Activated CD4-positive, alpha-beta T cell treated with anti-CD3 and anti-CD28 coated beads, Interleukin-2, amount 10 ng/mL, durations not matched to agents 24 days and 14 days (primary cell): ENCODE data around the gene EIF2S1. TPM values are rescaled to one million over a fixed set of nuclear protein-coding genes. Genes with fewer than 3 reads are reported as not detected.
A peak's percentile ranks its signal among the peaks of the same experiment; 100 is the strongest.
"Not testable (repeated sequence)": the region's sequence is repeated elsewhere in the genome, so short reads cannot be mapped to it uniquely, and the experiment has no call there.

Experiments
- DNase-seq: peaks from one replicate; pipeline ENCODE4 v3.0.0; 2022
- H3K27ac Mint-ChIP-seq: one replicate; pipeline ENCODE4 v1.8.0; 2022; ENCODE audit warnings: mild to moderate bottlenecking, mixed read lengths
- H3K27me3 Mint-ChIP-seq: one replicate; pipeline ENCODE4 v1.8.0; 2022; ENCODE audit warnings: mixed read lengths
- H3K36me3 Mint-ChIP-seq: one replicate; pipeline ENCODE4 v1.8.0; 2022; ENCODE audit warnings: low read depth, mild to moderate bottlenecking, mixed read lengths
- H3K4me1 Mint-ChIP-seq: one replicate; pipeline ENCODE4 v1.8.0; 2021; ENCODE audit warnings: mixed read lengths
- H3K4me3 Mint-ChIP-seq: one replicate; pipeline ENCODE4 v1.8.0; 2022; ENCODE audit warnings: mild to moderate bottlenecking, moderate library complexity, mixed read lengths
- H3K9me3 Mint-ChIP-seq: one replicate; pipeline ENCODE4 v1.8.0; 2021; ENCODE audit warnings: mixed read lengths
- intact Hi-C: fragments of 100-400 bp; cut with micrococcal nuclease; formaldehyde crosslinking; loops from one replicate; pipeline ENCODE4 v1.15.1; 2023
- total RNA-seq: library from RNA; stranded (reverse); gene quantifications from 2 replicates; pipeline ENCODE4 v1.2.3, GENCODE V29; 2022

Gene EIF2S1
- total RNA-seq, 1 donor from 2014 or later: 255 TPM

- Mint-ChIP-seq H3K36me3 (no peaks in the 10 kb centered on the region), H3K4me1 (peaks cover 8% of the 10 kb centered on the region), H3K27me3 (peaks cover 10% of the 10 kb centered on the region), H3K27ac (no peak overlapping the region), H3K9me3 (no peaks in the 10 kb centered on the region), H3K4me3 (no peak overlapping the region)
- no peak for DNase-seq
- intact Hi-C loops: no loop called here
These were observed 49.3 kb downstream of the EIF2S1 start for GRCh38 chr14:67409461-67409860.

GRCh38 chr14:67410313-67410712 is 50.2 kb downstream of the EIF2S1 start:
- Mint-ChIP-seq H3K36me3 (no peaks in the 10 kb centered on the region), H3K27ac (no peak overlapping the region), H3K4me1 (peaks cover 8% of the 10 kb centered on the region), H3K4me3 (no peak overlapping the region), H3K27me3 (peaks cover 10% of the 10 kb centered on the region), H3K9me3 (no peaks in the 10 kb centered on the region)
- intact Hi-C loops: no loop called here
- no peak for DNase-seq

- Mint-ChIP-seq H3K9me3 (no peaks in the 10 kb centered on the region), H3K27ac (no peak overlapping the region), H3K27me3 (peaks cover 12% of the 10 kb centered on the region), H3K36me3 (no peaks in the 10 kb centered on the region), H3K4me3 (no peak overlapping the region), H3K4me1 (peaks cover 8% of the 10 kb centered on the region)
- intact Hi-C loops: no loop called here
- no peak for DNase-seq
These were observed 51.2 kb downstream of the EIF2S1 start for GRCh38 chr14:67411370-67411769.

- H3K9me3 Mint-ChIP-seq: no peaks in the 10 kb centered on the region
- H3K27ac Mint-ChIP-seq: no peak within 1 kb of the TSS
- peak within 1 kb of the TSS; percentile 70 for H3K4me3 Mint-ChIP-seq
- H3K27me3 Mint-ChIP-seq: peaks cover 12% of the 10 kb centered on the region
- peaks cover 8% of the 10 kb centered on the region for H3K4me1 Mint-ChIP-seq
- intact Hi-C loops: no loop called here
- no peaks in the 10 kb centered on the region for H3K36me3 Mint-ChIP-seq
- peak; percentile 79 for DNase-seq
These were observed 51.8 kb downstream of the EIF2S1 start, which contains the start of gene PLEK2 for GRCh38 chr14:67411820-67412421. PLEK2 (minus strand) TSS chr14:67412165; CDS start chr14:67412059, 106 bp downstream.

GRCh38 chr14:67413806-67414769 is 54.0 kb downstream of the EIF2S1 start:
- Mint-ChIP-seq H3K4me3 (no peak overlapping the region), H3K36me3 (no peaks in the 10 kb centered on the region), H3K4me1 (peaks cover 8% of the 10 kb centered on the region), H3K27ac (no peak overlapping the region), H3K27me3 (peaks cover 13% of the 10 kb centered on the region), H3K9me3 (no peaks in the 10 kb centered on the region)
- intact Hi-C loops: no loop called here
- DNase-seq: no peak

GRCh38 chr14:67415610-67416009 is 55.5 kb downstream of the EIF2S1 start:
- DNase-seq, H3K27ac Mint-ChIP-seq, intact Hi-C loops, H3K9me3 Mint-ChIP-seq, H3K4me1 Mint-ChIP-seq, H3K36me3 Mint-ChIP-seq, H3K4me3 Mint-ChIP-seq: not testable (repeated sequence)
- peaks cover 11% of the 10 kb centered on the region for H3K27me3 Mint-ChIP-seq

- H3K27ac Mint-ChIP-seq: no peak overlapping the region
- DNase-seq: no peak
- no peaks in the 10 kb centered on the region for H3K9me3 Mint-ChIP-seq
These were observed 56.0 kb downstream of the EIF2S1 start for GRCh38 chr14:67416085-67416484.

GRCh38 chr14:67416810-67417209 is 56.7 kb downstream of the EIF2S1 start:
- intact Hi-C loops: no loop called here
- H3K27me3 Mint-ChIP-seq: peaks cover 7% of the 10 kb centered on the region
- DNase-seq: no peak
- H3K27ac Mint-ChIP-seq: no peak overlapping the region
- no peaks in the 10 kb centered on the region for H3K9me3 Mint-ChIP-seq
- no peaks in the 10 kb centered on the region for H3K36me3 Mint-ChIP-seq
- H3K4me3 Mint-ChIP-seq: no peak overlapping the region
- peaks cover 8% of the 10 kb centered on the region for H3K4me1 Mint-ChIP-seq

More at GRCh38 chr14:67416085-67416484, 56.0 kb downstream of the EIF2S1 start:
- intact Hi-C loops: no loop called here
- peaks cover 10% of the 10 kb centered on the region for H3K27me3 Mint-ChIP-seq
- H3K4me1 Mint-ChIP-seq: peaks cover 8% of the 10 kb centered on the region
- H3K36me3 Mint-ChIP-seq: no peaks in the 10 kb centered on the region
- H3K4me3 Mint-ChIP-seq: no peak overlapping the region

GRCh38 chr14:67417633-67418032 is 57.5 kb downstream of the EIF2S1 start:
- Mint-ChIP-seq H3K27ac (no peak overlapping the region), H3K27me3 (peaks cover 3% of the 10 kb centered on the region), H3K4me3 (no peak overlapping the region), H3K9me3 (no peaks in the 10 kb centered on the region), H3K4me1 (peaks cover 4% of the 10 kb centered on the region), H3K36me3 (no peaks in the 10 kb centered on the region)
- intact Hi-C loops: no loop called here
- DNase-seq: no peak

GRCh38 chr14:67418401-67419191 is 58.5 kb downstream of the EIF2S1 start:
- Mint-ChIP-seq H3K4me3 (no peak overlapping the region), H3K9me3 (no peaks in the 10 kb centered on the region)
- intact Hi-C loops: no loop called here

GRCh38 chr14:67420102-67420739 is 60.1 kb downstream of the EIF2S1 start:
- DNase-seq: peak; percentile 80
- Mint-ChIP-seq H3K27ac (no peak overlapping the region), H3K4me3 (no peak overlapping the region), H3K4me1 (no peaks in the 10 kb centered on the region), H3K27me3 (peaks cover 17% of the 10 kb centered on the region), H3K9me3 (no peaks in the 10 kb centered on the region), H3K36me3 (no peaks in the 10 kb centered on the region)
- intact Hi-C loops: loop anchor here (10.0 kb wide), 1 partner anchor 285 kb away; the partner anchor contains the start of gene RDH12

More at GRCh38 chr14:67418401-67419191, 58.5 kb downstream of the EIF2S1 start:
- peaks cover 4% of the 10 kb centered on the region for H3K4me1 Mint-ChIP-seq
- H3K27ac Mint-ChIP-seq: no peak overlapping the region
- peaks cover 8% of the 10 kb centered on the region for H3K27me3 Mint-ChIP-seq
- no peaks in the 10 kb centered on the region for H3K36me3 Mint-ChIP-seq
- no peak for DNase-seq

GRCh38 chr14:67421356-67422224 is 61.5 kb downstream of the EIF2S1 start:
- Mint-ChIP-seq H3K36me3 (no peaks in the 10 kb centered on the region), H3K27me3 (peaks cover 24% of the 10 kb centered on the region), H3K4me1 (no peaks in the 10 kb centered on the region), H3K4me3 (no peak overlapping the region), H3K9me3 (no peaks in the 10 kb centered on the region), H3K27ac (no peak overlapping the region)
- no peak for DNase-seq
- intact Hi-C loops: loop anchor here (10.0 kb wide), 1 partner anchor 283 kb away; the partner anchor contains the start of gene RDH12
